NCI-H748 (cell line): ENCODE data around the gene TTC22.

ENCODE experiments used
- DNase-seq: peaks from one replicate; lab custom pipeline; 2025; ENCODE audit not compliant: unreplicated experiment; lab: John Stamatoyannopoulos, UW

TTC22 gene

DNA sequence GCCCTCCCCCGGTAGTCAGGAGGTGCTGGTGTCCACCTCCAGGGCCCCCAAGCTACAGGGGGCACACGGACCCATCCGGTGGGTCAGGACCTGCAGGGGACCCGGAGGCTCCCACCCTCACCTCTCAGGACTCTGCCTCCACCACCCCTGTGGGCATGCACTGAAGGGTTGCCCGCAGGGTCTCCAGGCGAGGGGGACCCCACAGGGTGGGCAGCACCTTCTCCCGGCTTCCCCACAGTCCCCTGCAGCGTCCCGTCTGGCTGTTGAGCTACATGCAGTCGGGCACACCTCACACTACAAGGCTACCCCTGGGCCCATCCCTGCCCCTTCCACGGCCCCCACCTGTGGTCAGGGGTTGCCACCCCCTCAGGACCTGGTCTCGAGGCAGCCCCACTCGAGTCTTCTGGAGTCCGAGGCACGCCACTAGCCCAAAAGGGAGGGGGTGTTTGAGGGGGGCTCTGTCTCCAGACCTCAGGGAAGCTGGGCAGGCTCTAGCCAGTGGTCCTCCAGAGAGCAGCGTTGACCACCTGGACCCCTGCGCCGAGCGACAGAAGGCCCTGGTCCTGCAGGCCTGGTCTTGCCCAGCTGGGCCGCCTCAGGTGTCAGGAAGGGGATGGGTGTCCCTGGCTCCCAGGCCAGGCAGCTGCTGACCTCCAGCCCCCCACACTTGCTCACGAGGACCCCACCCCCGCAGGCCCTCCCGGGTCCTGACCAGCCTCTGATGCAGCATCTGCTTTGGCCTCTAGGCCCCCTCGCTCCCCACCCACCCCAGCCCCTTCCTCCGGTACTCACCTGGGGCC lies 46.4 kb downstream of the TTC22 start:
- no peak for DNase-seq

GRCh38 chr1:54754045-54754444 lies 47.1 kb downstream of the TTC22 start:
- DNase-seq: no peak

- DNase-seq: no peak
Observed at GRCh38 chr1:54751426-54751825, 49.7 kb downstream of the TTC22 start.

DNA sequence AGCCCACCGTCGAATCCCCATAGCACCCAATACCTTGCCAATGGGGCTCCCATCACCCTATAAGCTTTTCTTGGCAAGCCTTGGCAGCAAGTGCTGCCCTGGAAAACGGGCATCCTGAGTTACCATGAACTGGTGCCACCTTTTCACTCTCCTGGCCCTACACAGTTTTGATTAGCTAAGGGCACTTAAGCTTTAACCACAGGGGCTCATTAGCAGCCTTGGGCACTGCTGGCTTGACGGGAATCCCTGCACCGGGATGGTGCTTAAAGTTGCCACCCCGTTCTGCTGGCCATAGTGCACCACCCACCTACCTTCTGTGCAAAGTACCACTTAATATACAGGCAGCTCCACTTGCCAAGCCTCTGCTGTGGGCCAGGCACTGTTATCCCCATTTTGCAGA lies 50.5 kb downstream of the TTC22 start:
- DNase-seq: no peak

DNA sequence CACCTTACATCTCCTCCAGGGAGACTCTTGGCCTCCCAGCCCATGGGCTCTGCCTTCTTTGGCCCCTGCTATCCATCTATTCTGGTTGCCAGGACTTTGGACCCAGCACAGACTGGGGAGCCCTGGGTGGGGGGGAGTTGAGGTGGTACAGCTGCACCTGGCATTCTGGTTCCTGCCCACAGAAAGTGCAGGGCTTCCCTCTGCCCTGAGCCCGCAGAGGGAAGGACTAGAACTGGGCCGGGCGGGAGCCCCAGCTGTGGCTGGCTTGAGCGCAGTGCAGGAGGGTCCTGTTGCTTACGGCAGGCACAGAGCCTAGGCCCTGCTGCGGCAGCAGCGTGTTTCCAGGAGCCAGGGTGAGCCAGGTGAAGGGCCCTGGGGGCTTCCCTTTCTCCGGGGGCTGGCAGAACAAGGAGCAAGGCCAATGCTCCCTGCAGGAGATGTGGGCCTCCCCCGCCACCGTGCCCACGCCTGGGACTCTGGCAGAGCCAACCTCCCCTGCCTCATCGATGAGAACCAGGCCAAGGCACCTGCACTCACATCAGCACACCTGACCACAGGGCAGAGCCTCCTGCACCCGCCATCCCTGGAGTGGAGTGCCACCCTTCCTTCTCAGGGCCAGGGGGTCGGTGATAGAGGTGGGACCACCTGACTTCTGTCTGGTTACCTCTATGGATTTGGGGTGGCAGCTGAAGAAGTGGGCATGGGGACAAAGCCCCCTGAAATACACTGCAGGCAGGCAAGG lies 52.9 kb downstream of the TTC22 start:
- DNase-seq: no peak

DNA sequence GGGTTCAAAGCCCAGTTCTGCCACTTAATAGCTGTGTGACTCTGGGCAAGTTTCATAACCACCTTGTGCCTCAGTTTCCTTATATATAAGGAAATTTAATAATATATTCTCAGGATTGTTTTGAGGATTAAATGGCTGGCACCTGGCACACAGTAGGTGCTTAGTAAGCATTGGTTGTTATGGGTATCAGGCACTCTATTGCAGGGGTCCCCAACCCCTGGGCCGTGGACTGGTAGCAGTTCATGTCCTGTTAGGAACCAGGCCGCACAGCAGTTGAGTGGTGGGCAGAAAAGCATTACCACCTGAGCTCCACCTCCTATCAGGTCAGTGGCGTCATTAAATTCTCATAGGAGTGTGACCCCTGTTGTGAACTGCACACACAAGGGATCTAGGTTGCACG lies 55.3 kb downstream of the TTC22 start:
- no peak for DNase-seq

- DNase-seq: no peak
Observed at GRCh38 chr1:54745274-54745673, 55.8 kb downstream of the TTC22 start.

GRCh38 chr1:54744696-54745095 lies 56.4 kb downstream of the TTC22 start:
- DNase-seq: no peak

GRCh38 chr1:54743416-54744226 lies 57.5 kb downstream of the TTC22 start:
- DNase-seq: no peak

GRCh38 chr1:54742282-54742681 lies 58.8 kb downstream of the TTC22 start:
- no peak for DNase-seq

GRCh38 chr1:54741531-54741930 lies 59.6 kb downstream of the TTC22 start:
- no peak for DNase-seq

- no peak for DNase-seq
Observed at GRCh38 chr1:54738244-54738643, 62.9 kb downstream of the TTC22 start.

DNA sequence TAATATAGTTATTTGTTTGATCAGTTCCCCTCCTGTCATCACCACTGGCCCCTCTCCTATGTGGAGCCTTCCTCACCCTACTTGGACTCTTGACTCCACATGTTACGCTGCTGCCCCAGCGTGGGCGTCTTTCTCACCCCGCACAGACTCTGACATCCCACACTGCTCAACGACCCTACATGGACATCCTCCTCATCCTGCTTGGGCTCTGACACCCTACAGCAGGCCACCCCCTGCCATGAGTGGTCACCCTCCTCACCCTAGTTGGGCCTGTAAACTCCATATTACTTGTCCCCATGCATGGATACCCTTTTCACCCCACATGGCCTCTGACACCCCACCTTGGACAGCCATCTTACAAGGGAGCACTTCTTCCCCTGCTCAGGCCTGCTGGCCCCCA lies 64.4 kb downstream of the TTC22 start:
- no peak for DNase-seq
